ACHN (cell line): ENCODE measurements around the gene TRIM33.
A peak's percentile ranks its signal among the peaks of the same experiment; 100 is the strongest.

Experiments used
- DNase-seq: peaks from one replicate; pipeline ENCODE4 v3.0.0-alpha.2; 2015
- in situ Hi-C: cut with HindIII; loops from 2 replicates; pipeline ENCODE4 v1.10.0; 2017; ENCODE audit warnings: low sequenced_read_pairs, low pct_ligation_motif_present, low pct_unique_long_range_greater_than_20kb

Gene TRIM33

DNA sequence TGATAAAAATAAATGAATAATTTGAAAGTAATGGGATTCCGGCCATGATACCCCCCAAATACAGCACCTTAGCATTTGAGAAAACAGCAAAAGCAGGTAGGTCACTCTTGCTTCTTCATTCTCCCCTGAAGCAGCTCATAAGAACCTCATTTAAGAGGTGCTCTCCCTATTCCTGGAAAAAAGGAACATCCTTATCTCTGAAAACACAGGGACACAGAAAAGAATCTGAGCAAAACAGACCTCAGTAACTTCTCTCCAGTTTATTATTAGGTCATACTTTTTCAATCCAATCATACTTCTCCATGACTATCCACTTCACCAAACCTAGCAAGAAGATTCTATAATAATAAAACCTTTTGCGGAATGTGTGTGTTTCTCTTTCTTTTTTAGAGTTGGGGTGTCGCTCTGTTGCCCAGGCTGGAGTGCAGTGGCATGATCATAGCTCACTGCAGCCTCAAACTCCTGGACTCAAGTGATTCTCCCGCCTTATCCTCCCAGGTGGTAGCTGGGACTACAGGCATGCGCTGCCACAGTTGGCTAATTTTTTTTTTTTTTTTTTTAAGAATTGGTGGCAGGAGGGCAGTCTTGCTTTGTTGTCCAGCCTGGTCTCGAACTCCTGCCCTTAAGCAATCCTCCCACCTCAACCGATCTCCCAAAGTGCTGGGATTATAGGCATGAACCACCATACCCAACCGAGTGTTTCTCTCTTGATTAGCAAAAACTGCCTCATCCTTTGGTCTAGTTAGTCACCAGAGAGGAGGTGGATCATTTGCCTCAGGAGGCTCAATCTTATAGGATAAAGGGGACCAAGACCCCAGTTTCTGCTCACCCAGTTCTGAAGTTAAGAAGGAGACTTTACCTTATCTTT, 10.6 kb upstream of the TRIM33 start:
- DNase-seq = no peak
- in situ Hi-C loops = no loop called here

DNA sequence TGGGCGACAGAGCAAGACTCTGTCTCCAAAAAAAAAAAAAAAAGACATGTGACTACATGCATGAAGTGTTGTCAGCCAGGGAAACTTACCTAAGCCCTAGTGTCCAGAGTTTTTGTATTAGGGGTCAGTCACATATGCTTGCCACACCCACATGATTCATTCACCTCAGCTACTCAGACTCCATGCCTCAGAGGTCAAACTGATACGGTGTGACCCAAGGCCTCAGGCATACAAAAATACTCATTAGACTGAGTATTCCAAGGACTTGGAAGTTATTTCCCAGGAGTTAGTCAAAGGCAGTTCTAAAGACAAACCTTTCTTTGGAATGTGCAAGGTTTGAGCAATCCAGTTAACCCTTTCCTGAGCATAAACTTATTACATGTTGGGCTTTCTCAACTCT, 6.3 kb upstream of the TRIM33 start:
- DNase-seq = no peak
- in situ Hi-C loops = no loop called here

DNA sequence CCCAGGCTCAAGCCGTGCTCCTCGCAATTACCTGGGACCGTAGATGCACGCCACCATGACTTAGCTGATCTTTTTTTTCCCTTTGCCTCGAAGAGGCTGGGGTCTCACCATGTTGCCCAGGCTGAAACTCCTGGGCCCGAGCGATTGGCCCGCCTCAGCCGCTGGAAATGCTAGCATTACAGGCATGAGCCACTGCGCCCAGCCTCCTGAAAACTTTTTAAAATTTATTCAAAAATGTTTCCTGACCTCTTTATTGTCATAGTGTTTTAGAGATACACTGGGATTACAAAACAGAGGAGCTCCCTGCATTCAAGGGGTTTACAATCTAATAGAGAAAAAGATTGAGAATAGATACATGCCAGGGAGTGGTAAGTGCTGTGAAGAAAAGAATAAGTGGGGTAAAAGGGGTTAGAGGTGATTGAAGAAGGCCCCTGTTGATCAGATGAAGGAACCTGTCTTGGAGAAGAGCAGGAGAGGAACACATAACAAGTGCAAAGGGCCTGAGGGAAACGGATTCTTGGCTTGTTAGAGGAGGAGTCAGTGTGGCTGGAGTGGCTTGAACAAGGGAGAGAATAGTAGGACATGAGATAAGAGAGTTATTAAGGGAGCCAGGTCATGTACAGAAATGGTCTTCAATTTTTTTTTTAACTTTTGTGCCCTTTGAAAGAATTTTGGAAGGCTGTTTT, 1.7 kb upstream of the TRIM33 start:
- no peak for DNase-seq
- in situ Hi-C loops = no loop called here

DNA sequence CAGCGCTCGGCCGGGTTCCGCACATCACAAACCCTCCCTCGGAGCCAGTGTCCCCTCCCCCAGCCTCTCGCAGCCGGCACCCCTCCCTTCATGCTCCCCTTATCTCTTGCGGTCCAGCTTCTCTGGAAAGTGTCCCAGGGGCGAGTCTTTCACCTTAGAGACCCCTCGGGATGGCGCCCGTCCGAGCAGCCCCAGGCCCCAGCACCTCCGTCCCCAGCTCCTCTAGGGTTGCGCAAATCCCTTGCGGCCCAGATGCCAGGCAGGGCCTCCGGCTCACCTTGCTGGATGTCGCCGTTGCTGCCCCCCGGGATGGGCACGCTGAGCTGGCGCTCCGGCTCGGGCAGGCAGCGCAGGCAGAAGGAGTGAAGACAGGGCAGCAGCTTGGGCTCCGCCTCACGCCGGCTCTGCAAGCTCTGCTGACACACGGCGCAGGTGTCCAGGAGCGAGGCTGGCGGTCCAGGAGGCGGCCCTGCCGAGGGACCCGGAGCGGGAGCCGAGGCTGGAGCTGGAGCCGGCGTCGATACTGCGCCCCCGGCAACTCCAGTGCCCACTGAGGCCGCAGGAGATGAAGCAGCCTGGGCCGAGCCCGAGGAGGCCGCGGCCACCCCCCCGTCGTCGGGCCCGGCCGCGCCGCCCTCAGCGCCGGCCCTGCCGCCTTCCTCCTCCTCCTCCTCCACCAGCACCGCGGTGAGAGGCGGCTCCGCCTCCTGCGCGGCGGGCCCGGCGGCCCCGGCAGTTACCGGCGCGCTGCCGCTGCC, 550 bp downstream of the TRIM33 start:
- DNase-seq = peak; percentile 39
- in situ Hi-C loops = no loop called here

DNA sequence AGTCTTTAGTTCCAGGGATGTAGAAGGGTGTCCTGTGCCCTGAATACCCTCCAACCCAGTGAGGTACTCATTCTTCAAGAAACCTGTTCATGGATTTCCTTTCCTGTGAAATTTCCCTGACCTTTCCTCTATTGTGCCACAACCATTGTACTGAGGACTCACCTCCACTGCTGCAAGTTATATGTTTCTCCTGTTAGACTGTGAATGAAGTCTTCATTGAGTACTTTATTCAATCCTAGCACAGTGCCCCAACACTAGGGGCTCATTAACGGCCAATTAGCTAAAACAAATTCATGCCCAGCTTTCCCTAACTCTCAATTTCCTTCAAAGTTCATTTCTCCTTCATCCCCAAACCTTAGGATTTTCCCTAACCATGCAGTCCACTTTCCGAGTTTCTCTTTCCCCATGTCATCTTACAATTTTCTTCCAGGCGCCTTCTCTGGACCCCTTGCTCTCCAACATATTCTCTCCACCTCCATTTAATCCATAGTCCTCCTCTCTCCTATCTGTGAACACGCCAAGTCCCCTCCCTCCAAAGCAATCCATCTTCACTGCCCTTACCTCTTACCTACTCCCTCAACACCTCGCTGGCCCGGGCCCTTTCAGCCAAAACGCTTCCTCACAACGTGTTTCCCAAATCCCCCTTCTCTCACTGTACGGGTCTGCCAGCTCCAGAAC, 1.3 kb downstream of the TRIM33 start:
- in situ Hi-C loops = no loop called here
- DNase-seq = no peak

- in situ Hi-C loops = no loop called here
- no peak for DNase-seq
Measured at GRCh38 chr1:114508386-114508898, 2.6 kb downstream of the TRIM33 start.

- no peak for DNase-seq
- in situ Hi-C loops = no loop called here
Measured at GRCh38 chr1:114507513-114507912, 3.5 kb downstream of the TRIM33 start.

GRCh38 chr1:114505148-114505561, 5.8 kb downstream of the TRIM33 start:
- in situ Hi-C loops = no loop called here
- no peak for DNase-seq

GRCh38 chr1:114503916-114504422, 7.0 kb downstream of the TRIM33 start:
- in situ Hi-C loops = no loop called here

GRCh38 chr1:114502080-114502479, 8.9 kb downstream of the TRIM33 start:
- DNase-seq = no peak
- in situ Hi-C loops = no loop called here

More at GRCh38 chr1:114503916-114504422, 7.0 kb downstream of the TRIM33 start:
- DNase-seq = no peak

GRCh38 chr1:114499478-114499877, 11.5 kb downstream of the TRIM33 start:
- in situ Hi-C loops = no loop called here
- no peak for DNase-seq

DNA sequence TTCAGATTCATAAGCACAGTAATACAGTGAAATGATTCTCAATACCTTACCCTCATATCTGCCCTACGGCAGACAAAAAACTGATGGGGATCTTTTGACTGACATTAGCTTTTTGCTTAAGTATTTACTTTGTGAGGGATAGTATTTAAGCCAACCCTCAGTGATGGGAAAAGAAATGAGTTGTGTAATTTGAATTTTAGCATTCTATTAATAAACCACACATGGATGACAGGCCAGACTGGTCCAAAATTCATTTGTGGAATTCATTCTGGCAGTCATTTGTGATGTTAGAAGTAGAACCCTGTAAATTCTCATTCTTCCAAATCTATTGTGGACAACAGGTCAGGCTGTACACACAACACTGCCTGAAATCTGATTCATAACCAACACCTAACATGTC, 14.9 kb downstream of the TRIM33 start:
- in situ Hi-C loops = no loop called here
- DNase-seq = no peak

DNA sequence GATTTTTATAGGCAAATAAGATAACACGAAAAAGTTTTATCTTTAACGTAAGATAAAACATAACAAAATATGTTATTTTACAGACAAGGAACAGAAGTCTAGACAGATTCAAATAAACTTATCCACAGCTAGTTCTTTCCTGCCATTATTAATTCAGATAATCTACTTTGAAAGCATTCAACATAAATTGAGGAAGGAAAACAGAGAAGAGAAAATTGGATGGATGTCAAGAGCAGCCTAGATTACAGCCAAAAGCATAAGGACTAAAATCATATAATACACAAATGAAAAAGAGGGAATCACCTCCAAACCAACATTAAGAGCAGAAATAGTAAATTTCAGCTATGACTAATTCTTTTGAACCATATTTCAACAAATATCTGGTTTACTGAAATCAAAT, 15.5 kb downstream of the TRIM33 start:
- in situ Hi-C loops = no loop called here
- no peak for DNase-seq

- DNase-seq = no peak
- in situ Hi-C loops = no loop called here
Measured at GRCh38 chr1:114492978-114493377, 18.0 kb downstream of the TRIM33 start.

DNA sequence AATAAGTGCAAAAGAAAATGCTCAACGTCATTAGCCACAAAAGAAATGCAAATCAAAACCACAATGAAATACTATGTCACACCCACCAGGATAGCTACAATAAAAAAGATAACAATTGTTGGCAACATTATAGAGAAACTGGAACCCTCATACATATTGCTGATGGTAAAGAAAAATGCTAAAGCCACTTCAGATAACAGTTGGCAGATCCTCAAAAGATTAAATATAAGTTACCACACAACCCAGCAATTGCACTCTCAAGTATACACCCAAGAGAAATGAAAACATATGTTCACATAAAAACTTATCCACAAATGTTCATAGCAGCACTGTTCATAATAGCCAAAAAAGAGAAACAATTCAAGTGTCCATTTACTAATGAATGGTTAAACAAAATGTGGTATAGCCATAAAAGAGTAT, 20.7 kb downstream of the TRIM33 start:
- in situ Hi-C loops = no loop called here
- no peak for DNase-seq

- in situ Hi-C loops = no loop called here
- no peak for DNase-seq
Measured at GRCh38 chr1:114488739-114489138, 22.3 kb downstream of the TRIM33 start.

DNA sequence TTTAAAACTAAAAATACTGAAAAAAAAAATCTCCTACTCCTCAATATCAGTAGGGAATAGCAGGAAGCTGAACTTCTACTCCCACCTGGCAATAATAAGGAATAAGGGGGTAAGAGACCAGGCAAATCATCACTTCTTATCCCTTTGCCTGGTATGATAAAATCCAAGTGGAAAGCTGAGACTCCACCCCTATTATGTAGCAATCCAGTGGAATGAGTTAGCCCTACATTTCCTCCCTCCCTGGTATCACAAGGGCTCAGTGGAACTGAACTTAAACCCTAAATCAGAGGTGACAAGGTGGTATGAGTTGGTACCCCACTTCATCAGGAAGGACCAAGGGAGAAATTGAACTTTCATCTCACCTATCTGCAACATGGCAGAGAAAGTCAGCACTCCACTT, 25.7 kb downstream of the TRIM33 start:
- in situ Hi-C loops = no loop called here
- no peak for DNase-seq

DNA sequence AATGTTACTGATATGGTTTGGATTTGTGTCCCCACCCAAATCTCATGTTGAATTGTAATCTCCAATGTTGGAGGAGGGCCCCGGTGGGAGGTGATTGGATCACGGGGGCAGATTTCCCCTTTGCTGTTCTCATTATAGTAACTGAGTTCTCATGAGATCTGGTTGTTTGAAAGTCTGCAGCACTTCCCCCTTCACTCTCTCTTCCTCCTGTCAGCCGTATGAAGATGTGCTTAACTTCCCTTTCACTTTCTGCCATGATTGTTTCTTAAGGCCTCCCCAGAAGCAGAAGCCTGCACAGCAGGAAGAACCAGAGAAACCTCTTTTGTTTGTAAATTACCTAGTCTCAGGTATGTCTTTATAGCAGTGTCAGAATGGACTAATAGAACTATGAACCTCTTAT, 28.4 kb downstream of the TRIM33 start:
- DNase-seq = no peak
- in situ Hi-C loops = no loop called here
